ENCODE data around the gene LTO1.

LTO1 gene

DNA sequence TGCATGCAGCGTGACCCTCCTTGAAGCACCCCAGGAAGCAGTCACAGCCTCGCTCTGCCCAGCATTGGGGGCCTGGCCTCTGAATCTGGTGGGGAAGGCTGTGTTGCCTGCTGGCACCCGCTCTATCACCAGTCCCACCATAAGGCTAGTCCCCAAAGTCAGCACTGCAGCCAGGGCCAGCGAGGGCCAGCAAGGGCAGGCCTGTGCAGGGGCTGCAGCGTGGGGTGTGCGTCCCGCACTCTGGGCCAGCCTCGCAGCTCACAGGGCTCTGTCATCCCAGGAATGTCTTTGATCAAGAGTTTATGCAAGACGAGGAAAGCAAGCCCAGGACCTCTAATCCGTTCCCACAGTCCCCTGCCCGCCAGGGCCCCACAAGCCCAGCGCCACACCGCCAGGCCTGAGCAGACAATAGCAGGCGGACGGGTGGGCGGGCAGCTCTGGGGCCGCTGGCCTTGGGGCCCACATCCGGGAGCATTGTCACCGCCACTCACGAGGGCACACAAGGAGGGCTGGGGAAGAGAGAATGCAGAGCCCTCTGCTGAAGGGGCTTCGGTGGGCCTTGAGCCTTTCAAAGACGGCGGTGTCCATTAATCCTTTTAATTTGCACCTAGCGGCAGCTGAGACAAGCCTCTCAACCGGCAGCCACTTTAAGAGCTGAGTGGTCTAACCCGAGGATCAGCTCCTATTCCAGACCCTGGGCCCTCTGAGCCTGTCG lies 17.1 kb downstream of the LTO1 start:
- DNase-seq (ENCODE audit: low read depth in 2 of 2): no peak

DNA sequence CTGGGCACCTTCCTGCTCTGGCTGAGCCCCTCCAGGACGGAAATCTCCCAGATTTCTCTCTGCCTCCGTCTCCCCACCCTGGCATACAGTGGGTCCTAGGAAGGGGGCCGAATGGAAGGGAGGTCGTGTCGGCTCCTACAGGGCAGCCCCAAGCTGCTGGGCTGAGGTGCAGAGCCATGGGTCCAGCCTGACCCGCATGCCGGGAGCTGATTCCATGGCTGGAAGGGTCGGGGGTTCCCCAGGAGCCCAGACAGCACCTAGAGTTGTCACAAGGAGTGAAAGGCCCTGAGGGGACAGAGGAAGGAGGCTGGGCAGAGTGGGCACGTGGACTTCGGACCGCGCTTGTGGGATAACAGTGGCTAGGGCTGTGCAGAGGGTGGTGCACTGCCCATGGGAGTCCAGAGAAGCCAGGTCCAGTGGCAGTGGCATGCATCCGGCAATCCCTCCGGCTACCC lies 17.7 kb downstream of the LTO1 start:
- no peak for DNase-seq (ENCODE audit: low read depth in 2 of 2)

DNA sequence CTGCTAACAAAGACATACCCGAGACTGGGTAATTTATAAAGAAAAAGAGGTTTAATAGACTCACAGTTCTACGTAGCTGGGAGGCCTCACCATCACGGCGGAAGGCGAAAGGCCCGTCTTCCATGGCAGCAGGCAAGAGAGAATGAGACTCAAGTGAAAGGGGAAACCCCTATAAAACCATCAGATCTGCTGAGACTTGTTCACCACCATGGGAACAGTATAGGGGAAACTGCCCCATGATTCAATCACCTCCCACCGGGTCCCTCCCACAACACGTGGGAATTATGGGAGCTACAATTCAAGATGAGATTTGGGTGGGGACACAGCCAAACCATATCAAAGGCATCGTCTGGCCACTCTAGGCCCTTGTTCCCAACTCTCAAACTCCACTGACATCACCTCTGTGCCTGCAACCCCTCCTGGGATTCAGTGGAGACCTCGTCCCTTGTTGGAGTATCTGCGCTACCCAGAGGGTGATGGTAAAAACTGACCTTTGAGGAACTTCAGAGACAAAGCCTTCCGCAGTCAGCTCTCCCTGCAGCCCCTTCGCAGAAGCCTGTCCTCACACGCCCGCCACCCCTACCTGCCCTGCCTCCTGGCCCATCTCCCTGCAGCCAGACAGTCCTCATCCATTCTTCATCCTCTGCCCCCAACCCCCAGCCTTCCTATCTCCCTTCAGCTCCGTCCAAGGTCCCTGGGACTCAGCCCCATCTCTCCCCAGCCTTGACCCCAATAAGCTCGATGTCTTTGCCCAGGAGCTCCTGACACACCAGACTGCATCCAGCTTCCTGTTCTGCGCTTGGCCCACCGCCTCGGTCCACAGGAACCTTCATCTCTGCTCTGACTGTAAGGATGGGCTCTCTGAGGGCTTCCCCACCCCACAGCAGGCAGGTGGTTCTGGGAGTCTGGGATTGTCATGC lies 18.4 kb downstream of the LTO1 start:
- no peak for DNase-seq (ENCODE audit: low read depth in 2 of 2)

DNA sequence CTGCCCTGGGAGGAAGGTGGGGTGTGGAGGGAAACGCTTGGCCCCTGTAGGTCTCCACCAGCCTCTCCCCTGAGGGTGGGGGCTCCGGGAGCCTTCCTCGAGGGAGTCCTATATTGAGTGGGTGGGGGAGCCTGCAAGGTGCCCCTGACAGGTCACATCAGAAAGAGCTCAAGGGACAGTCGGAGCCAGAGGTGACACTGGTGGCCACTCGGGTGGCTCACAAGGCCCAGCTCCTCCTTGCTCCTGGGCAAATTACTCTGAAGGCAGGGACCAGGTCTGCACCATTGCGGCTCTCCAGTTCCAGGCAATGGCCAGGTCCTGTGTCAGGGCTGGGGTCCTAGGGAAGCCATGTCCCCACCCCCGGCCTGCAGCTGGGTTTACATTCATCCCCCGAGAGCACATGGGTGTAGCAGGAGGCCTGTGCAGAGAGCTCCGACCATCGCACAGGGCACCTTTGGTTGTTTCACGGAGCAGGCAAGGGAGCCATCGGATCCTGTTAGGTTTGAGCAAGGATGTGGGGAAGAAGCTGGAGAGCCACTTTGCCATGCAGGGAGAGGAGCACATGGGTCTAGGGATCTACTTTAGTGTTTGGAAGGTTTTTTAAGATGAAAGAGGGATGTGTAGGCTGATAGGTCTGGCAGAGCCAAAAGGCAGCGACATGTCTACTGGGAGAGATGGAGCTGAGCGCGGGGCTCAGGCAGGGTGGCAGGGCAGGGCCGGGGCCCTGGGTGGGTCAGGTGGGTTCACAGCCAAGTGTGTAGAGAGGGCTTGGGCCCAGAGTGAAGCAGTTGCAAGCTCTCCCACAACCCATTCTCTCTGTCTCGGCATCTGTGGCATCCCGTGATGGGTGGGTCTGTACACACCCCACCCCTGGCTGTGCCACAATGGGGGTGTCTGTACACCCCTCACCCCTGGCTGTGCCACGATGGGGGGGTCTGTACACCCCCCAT lies 19.4 kb downstream of the LTO1 start:
- no peak for DNase-seq (ENCODE audit: low read depth in 2 of 2)

DNA sequence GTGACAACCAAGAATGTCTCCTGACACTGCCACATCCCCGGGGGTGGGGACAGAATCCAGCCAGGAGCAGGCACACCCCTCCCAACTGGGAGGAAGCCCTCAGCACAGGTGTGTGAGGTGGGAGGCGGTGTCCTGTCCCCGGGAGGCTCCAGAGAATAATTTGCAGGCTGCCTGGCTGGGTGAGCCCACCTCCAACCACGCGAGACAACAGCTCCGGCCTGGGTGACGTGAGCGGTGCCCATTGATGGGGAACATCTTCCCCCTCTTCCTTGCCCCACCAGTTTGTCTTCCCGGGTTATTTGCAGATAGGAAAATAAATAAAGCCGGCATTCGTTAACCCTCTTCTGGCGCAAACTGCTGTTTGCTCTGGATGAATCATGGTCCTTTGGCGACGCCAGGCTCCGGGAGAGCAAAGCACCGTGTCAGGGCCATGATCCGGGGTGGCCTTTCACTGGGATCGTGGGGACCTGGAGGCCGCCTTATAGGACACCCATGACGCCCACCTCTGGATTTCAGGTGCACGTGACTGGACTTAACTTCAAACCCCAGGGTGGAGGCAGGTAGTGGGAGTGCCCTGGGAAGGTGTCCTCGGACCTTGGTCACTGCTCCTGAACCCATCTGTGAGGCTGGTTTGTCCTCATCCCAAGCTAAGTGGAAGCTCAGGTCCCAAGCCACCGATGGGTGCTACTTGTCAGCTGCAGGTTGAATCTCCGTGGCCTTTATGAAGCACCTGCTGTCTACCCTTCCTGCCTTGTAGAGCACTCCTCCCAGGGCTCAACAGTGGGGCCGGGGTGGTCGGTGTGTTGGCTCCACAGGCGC lies 20.3 kb downstream of the LTO1 start:
- DNase-seq (ENCODE audit: low read depth in 2 of 2): no peak

DNA sequence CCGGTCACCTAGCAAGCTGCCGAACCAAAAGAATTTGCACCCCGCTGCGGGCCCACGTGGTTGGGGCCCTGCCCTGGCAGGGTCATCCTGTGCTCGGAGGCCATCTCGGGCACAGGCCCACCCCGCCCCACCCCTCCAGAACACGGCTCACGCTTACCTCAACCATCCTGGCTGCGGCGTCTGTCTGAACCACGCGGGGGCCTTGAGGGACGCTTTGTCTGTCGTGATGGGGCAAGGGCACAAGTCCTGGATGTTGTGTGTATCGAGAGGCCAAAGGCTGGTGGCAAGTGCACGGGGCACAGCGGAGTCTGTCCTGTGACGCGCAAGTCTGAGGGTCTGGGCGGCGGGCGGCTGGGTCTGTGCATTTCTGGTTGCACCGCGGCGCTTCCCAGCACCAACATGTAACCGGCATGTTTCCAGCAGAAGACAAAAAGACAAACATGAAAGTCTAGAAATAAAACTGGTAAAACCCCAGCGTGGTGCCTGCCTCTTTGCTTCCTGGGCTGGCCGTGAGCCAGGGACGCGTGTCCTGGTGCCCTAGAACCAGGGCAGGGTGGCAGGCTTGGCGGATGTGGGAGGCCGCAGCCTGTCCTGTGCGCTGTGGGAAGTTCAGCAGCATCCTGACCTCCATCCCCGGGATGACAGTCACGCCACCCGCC lies 21.0 kb downstream of the LTO1 start:
- no peak for DNase-seq (ENCODE audit: low read depth in 2 of 2)

DNA sequence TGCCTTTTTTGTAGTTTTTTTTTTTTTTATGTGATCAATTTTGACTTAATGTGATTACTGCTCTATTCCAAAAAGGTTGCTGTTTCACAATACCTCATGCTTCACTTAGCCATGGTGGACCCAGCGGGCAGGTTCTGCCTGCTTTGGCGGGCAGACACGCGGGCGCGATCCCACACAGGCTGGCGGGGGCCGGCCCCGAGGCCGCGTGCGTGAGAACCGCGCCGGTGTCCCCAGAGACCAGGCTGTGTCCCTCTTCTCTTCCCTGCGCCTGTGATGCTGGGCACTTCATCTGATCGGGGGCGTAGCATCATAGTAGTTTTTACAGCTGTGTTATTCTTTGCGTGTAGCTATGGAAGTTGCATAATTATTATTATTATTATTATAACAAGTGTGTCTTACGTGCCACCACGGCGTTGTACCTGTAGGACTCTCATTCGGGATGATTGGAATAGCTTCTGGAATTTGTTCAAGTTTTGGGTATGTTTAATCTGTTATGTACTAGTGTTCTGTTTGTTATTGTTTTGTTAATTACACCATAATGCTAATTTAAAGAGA lies 21.7 kb downstream of the LTO1 start:
- no peak for DNase-seq (ENCODE audit: low read depth in 2 of 2)

DNA sequence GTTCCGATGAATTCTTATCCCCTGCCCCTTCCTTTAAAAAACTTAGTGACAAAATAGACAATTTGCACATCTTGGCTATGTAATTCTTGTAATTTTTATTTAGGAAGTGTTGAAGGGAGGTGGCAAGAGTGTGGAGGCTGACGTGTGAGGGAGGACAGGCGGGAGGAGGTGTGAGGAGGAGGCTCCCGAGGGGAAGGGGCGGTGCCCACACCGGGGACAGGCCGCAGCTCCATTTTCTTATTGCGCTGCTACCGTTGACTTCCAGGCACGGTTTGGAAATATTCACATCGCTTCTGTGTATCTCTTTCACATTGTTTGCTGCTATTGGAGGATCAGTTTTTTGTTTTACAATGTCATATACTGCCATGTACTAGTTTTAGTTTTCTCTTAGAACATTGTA lies 22.2 kb downstream of the LTO1 start:
- no peak for DNase-seq (ENCODE audit: low read depth in 2 of 2)

DNA sequence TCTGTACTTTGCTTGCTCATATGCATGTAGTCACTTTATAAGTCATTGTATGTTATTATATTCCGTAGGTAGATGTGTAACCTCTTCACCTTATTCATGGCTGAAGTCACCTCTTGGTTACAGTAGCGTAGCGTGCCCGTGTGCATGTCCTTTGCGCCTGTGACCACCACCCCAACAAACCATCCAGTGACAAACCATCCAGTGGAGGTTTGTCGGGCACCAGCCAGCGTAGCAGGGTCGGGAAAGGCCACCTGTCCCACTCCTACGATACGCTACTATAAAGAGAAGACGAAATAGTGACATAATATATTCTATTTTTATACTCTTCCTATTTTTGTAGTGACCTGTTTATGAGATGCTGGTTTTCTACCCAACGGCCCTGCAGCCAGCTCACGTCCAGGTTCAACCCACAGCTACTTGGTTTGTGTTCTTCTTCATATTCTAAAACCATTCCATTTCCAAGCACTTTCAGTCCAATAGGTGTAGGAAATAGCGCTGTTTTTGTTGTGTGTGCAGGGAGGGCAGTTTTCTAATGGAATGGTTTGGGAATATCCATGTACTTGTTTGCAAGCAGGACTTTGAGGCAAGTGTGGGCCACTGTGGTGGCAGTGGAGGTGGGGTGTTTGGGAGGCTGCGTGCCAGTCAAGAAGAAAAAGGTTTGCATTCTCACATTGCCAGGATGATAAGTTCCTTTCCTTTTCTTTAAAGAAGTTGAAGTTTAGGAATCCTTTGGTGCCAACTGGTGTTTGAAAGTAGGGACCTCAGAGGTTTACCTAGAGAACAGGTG lies 23.1 kb downstream of the LTO1 start:
- no peak for DNase-seq (ENCODE audit: low read depth in 2 of 2)

DNA sequence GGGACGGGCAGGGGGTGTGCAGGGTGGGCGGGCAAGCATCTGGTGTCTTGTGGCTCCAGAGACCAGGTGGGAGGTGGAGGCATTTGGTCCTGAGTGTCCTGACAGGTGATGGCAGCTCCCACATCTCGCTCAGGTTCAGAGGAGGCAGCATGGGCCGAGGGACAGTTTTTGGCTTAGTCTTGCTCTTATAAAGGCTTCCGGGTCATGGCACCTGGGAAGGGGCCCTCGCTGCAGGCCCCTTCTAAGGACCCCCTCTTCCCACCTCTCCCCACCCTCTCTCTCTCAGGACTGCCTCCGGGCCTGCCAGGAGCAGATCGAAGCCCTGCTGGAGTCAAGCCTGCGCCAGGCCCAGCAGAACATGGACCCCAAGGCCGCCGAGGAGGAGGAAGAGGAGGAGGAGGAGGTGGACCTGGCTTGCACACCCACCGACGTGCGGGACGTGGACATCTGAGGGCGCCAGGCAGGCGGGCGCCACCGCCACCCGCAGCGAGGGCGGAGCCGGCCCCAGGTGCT lies 24.3 kb downstream of the LTO1 start:
- no peak for DNase-seq (ENCODE audit: low read depth in 2 of 2)

DNA sequence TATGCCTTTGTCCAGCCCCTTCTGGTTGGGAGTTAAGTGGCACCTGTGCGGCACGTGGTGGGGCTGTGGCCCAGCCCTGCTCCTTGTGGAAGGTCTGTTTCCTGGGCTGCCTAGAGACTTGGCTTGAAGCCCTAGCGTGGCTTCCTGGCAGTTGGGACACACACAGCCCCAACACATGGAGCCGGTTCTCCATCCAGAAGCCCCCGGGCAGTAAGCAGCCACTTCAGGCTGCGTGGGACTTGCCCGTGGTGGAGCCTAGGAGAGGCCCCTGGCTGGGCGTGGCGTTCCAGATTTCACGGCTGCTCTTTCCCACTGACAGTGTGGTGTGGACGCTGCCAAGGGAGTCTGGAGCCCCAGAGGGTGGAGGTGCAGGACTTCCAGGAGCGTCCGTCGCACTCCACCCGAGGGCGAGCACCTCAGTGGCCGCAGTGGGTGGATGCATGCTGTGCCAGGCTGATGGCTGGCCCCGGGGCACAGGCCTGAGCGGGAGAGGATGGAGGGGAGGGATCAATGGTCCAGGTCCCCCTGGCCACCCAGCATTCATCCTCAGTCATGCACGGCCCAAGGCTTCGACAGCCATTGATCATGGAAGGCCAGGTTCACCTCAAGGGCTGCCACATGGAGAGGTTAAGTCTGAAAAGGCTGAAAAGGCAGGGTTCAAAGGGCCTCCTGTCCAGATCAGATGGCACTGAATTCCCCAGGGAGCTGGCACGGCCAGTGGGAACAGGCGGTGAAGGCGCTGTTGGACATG lies 24.9 kb downstream of the LTO1 start:
- DNase-seq (ENCODE audit: low read depth in 2 of 2): no peak

DNA sequence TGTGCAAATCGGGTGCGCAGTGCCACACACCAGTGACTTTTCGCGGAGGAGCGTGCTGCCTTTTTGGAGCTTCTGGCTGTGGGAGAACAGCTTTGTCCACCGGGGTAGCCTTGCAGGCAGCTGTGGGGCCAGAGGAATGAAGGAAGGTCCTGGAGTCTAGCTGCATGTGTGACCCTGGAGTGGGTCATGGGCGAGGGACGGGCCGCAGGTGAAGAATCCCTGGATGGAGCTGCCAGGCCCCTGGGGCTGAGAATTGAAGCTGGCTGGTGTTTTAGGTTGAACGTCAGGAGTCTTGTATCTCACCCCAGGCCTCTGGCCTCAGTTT lies 25.6 kb downstream of the LTO1 start:
- no peak for DNase-seq (ENCODE audit: low read depth in 2 of 2)

DNA sequence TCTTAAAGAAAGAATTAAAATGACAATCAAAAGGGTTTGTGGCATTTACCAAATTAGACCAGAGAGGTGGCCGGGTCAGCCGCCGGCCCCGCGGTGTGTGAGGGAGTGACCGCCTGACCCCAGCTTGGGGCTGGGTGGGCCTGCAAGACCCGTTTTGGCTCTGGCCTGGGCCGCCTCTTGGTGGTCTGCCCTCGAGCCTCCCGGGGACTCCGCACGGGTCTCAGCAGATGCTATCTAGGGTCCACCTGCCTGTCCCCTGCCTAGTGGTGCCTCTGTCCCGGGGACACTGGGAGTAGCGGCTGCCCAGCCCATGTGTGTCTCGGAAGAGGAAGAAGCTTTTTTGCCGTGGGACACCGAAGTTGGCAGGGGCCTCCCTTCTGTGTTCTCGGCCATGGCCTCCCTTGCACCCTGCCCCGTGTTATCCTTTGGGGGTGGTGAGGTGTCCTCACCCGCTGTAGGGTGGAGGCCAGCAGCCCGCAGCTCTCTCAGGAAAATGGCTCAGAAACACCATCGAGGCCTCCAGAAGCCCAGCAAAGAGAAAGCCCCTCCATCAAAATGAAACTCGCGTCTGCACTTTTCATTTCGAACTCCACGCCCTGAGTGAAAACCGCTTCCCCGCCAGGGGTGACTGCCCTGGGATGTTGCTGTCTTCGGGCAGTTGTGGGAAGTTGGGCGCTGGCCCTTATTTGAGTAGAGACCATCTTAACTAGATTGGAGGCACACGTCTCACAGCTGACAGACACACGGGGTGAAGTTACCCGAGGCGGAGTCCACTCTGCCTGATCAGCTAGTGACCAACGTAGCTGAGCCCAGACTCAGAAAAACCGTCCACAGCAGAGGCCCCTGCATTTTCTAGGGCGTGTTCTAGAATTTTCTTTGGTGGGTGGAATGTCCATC lies 26.2 kb downstream of the LTO1 start:
- no peak for DNase-seq (ENCODE audit: low read depth in 2 of 2)

DNA sequence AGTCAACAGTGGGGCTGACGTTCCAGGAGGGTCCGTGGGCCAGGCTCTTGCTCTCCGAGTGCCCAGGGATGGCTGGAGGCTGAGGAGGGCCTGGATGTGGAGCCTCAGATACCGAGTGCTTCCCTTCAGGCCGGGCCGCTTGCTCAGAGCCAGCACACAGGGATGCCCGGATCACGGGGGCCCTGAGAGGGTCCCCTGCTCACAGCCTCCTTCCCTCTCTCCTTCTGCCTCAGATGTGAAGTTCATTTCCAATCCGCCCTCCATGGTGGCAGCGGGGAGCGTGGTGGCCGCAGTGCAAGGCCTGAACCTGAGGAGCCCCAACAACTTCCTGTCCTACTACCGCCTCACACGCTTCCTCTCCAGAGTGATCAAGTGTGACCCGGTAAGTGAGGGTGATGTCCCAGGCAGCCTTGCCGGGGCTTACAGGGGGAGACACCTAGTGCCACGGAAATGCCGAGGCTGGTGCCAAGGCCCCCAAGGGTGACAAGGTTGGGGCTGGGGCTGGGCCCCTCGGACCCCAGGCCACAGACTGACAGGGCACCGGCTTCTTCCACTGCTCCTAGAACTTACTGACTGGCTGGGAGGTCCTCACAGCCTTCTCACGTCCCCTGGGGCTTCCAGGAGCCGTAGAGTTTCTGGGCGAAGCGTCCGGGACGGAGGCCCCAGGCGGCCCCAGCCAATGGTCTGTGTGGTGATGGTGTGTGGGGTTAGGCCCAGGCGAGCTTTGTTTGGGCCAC lies 27.2 kb downstream of the LTO1 start:
- no peak for DNase-seq (ENCODE audit: low read depth in 2 of 2)

DNA sequence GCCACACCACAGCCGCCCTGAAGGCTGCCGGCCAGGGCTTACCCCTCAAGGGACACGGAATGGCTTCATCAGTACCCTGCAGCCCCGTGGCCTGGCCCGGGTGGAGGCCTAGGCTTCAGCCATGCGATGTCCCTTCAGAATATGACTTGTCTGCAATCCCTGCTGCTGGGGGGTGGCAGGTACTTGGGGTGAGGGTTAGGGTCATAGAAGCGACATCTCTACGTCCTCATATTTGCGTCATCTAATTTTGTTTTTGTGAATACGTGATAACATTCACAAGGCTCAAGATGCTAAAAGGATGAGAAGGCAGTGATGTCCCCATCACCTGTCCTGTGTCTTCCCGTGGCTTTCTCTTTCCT lies 27.8 kb downstream of the LTO1 start:
- no peak for DNase-seq (ENCODE audit: low read depth in 2 of 2)

DNA sequence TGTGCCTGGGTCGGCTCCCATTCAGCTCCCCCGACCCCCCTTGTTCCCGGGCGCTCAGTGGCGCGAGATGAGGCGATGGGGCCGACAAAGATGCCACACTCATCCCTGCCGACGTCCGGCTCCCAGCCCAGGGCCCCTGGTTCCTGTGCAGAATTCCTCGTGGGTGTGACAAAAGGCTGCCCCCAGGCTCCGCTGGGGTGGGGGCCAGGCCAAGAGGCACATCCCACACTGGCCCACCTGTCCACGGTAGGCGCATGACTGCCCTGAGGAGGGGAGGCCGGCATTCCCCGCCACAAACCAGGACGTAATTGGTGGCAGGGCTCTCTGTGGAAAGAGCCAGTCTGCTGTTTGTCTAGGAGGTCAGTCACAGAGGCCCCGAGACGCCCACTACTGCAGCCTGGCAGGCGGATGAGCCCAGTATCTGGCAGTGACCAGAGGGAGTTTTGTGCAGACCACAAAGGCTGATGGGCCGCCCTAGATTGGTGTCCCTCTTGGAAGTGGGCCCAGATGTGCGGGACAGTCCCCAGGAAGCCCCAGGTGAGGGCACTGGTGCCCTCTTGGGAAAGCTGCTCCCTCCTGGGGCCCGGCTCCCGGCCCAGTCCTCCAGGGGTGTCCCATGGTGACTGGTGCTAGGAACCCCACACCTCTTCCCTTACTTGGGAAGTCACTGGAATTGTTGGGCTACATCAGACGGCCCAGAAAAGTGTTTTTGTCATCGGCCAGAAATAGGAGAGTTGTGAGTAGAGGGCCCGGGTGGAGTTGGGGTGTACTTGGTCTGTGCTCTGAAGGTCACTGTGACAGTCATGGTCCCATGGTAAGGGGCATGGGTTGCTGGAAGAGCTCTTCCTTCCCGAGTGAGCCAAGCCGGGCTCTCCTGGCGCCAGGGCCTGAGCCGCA lies 28.4 kb downstream of the LTO1 start:
- DNase-seq (ENCODE audit: low read depth in 2 of 2): no peak
